Pancreas (tissue), 10 donors: ENCODE results near the gene FADS3. TPM values are rescaled to one million over a fixed set of nuclear protein-coding genes. Genes with fewer than 3 reads are reported as not detected.

Experiments used
- ATAC-seq, 4 donors: fragments of 200-7000 bp; cut with Tn5 transposase; one replicate each; pipeline versions ENCODE4 v1.8.0 to v1.9.1; 2020; ENCODE audit warnings: mild to moderate bottlenecking in 4 of 4, moderate library complexity in 4 of 4
- DNase-seq, 6 donors: peaks; one replicate each; pipeline ENCODE4 v3.0.0-alpha.2; 2020
- FAIRE-seq: peaks from 2 replicates; lab custom pipeline; 2012; peaks lifted over from hg19 to GRCh38; lab: Jason Lieb, UNC
- H3K27ac ChIP-seq, 4 donors: fragments of 200-600 bp; sonication (generic); 1 replicate in 3 of 4; 2 replicates in 1 of 4; pipeline versions ENCODE4 v1.5.0 to v1.8.0; 2020
- H3K27me3 ChIP-seq, 4 donors: fragments of 200-600 bp; one replicate each; pipeline ENCODE4 v1.8.0; 2021
- H3K36me3 ChIP-seq, 3 donors: fragments of 200-600 bp; sonication (generic) in 1 of 3; one replicate each; pipeline versions ENCODE4 v1.5.0 to v1.8.0; 2020 to 2021
- H3K4me1 ChIP-seq, 3 donors: fragments of 200-600 bp; one replicate each; pipeline ENCODE4 v1.8.0; 2021
- H3K4me3 ChIP-seq, 4 donors: fragments of 200-600 bp; sonication (generic) in 2 of 4; one replicate each; pipeline versions ENCODE4 v1.5.0 to v1.8.0; 2020 to 2021
- H3K9me3 ChIP-seq, 4 donors: fragments of 200-600 bp; one replicate each; pipeline ENCODE4 v1.8.0; 2021
- CTCF ChIP-seq, 4 donors: fragments of 200-600 bp; sonication (generic) in 3 of 4; IDR thresholded peaks; one replicate each; pipeline versions ENCODE4 v1.5.0 to v1.8.0; 2021; ENCODE audit warnings: antibody characterized with exemption in 4 of 4
- WGBS, 2 donors: extraction: QIAGEN DNeasy Blood & Tissue Kit; methylation state at CpG; one replicate each; pipeline ENCODE4 v1.1.7; 2013; 5-methylcytosine and 5-hydroxymethylcytosine counted together
- intact Hi-C, 3 donors: fragments of 100-400 bp; cut with DNase I; formaldehyde crosslinking; loops; one replicate each; pipeline versions ENCODE4 v1.11.1 to v1.14.2; 2022
- polyA plus RNA-seq, 2 donors: library from polyadenylated mRNA; stranded (reverse); fragments of 200-250 nt; gene quantifications; one replicate each; pipeline ENCODE4 v1.2.3, GENCODE V29; 2013
- total RNA-seq, 6 donors: library from RNA; stranded (reverse); fragmentation: NEBNext Ultra II Directional in 4 of 6; extraction: Animal tissue kit (Norgen Biotek cat#: 25700) in 4 of 6; gene quantifications; one replicate each; pipeline versions ENCODE4 v1.2.1 to v1.2.4, GENCODE V29; 2021 to 2023
- donor health status: healthy with polysubstance abuse.
- donor health status: DM: no; HTN: no; CAD: no; lungs with moderate emphysema.
- donor health status: DM: no; HTN: no; CAD: no.
- donor health status: control.
- donor health status: control.
- donor health status: Bipolar disorder and iron deficiency.
- donor health status: DM: yes; HTN: yes; CAD: no.
- donor health status: DM: no; HTN: no; CAD: no.
- donor health status: DM: no; HTN: no; CAD: no.
- donor health status: DM: yes; HTN: yes; CAD: no.

The FADS3 gene
- total and polyA plus RNA-seq, 8 donors, result 11.2 to 42.7 (median 19.9) TPM

GRCh38 chr11:61905067-61905696, 13.8 kb upstream of the FADS3 start:
- no peak for ATAC-seq
- H3K27ac ChIP-seq, result peak overlapping the region in 2 of 4 donors; percentile 8 to 40
- H3K27me3 ChIP-seq, result no peaks in the 10 kb centered on the region
- FAIRE-seq, result no peak
- intact Hi-C loops, result loop anchor here in 1 of 3 donors (10.0 kb wide), 1 partner anchor 160 kb away; no protein-coding TSS in a partner anchor
- no peaks in the 10 kb centered on the region for H3K4me1 ChIP-seq
- TF ChIP-seq CTCF (IDR thresholded peaks at IDR 0.05), result no peak
- peak in 2 of 6 donors; percentile 56 to 60 for DNase-seq
- 91 to 94% methylated on average over 13 of the region's 13 CpGs for WGBS, 2 donors
- no peak overlapping the region for H3K4me3 ChIP-seq
- H3K36me3 ChIP-seq, result no peaks in the 10 kb centered on the region
- H3K9me3 ChIP-seq, result no peaks in the 10 kb centered on the region

GRCh38 chr11:61904539-61905048, 13.2 kb upstream of the FADS3 start:
- peak overlapping the region in 3 of 4 donors; percentile 8 to 44 (median 19) for H3K4me3 ChIP-seq
- no peaks in the 10 kb centered on the region for H3K9me3 ChIP-seq
- FAIRE-seq (no peak), DNase-seq (peak; percentile 81 to 92 (median 84)), ATAC-seq (peak; percentile 92 to 98 (median 96))
- intact Hi-C loops, result loop anchor here in 1 of 3 donors (10.0 kb wide), 1 partner anchor 160 kb away; no protein-coding TSS in a partner anchor
- no peaks in the 10 kb centered on the region for H3K27me3 ChIP-seq
- TF ChIP-seq CTCF (IDR thresholded peaks at IDR 0.05), result no peak
- 34 to 45% methylated on average over 19 of the region's 19 CpGs for WGBS, 2 donors
- no peaks in the 10 kb centered on the region for H3K36me3 ChIP-seq
- peak overlapping the region in 2 of 4 donors; percentile 40 to 52 for H3K27ac ChIP-seq
- no peaks in the 10 kb centered on the region for H3K4me1 ChIP-seq

- Histone ChIP-seq H3K27me3 (no peaks in the 10 kb centered on the region), H3K27ac (no peak overlapping the region), H3K4me3 (peak overlapping the region in 2 of 4 donors; percentile 19 to 44), H3K9me3 (no peaks in the 10 kb centered on the region), H3K36me3 (no peaks in the 10 kb centered on the region), H3K4me1 (no peaks in the 10 kb centered on the region)
- TF ChIP-seq CTCF (IDR thresholded peaks at IDR 0.05), result no peak
- intact Hi-C loops, result loop anchor here in 1 of 3 donors (10.0 kb wide), 1 partner anchor 161 kb away; no protein-coding TSS in a partner anchor
- no peak for DNase-seq
- ATAC-seq, result no peak
- 91 to 98% methylated on average over 3 of the region's 3 CpGs for WGBS, 2 donors
- FAIRE-seq, result no peak
These were observed 12.5 kb upstream of the FADS3 start for GRCh38 chr11:61903845-61904244.

- WGBS, 2 donors, result 91 to 95% methylated on average over 11 of the region's 11 CpGs
- peak in 1 of 6 donors; percentile 41 for DNase-seq
- TF ChIP-seq CTCF (IDR thresholded peaks at IDR 0.05), result no peak
- FAIRE-seq, result no peak
- H3K27ac ChIP-seq, result no peak overlapping the region
- no peaks in the 10 kb centered on the region for H3K4me1 ChIP-seq
- no peak overlapping the region for H3K4me3 ChIP-seq
- no peaks in the 10 kb centered on the region for H3K27me3 ChIP-seq
- H3K36me3 ChIP-seq, result no peaks in the 10 kb centered on the region
- H3K9me3 ChIP-seq, result no peaks in the 10 kb centered on the region
- intact Hi-C loops, result loop anchor here in 1 of 3 donors (10.0 kb wide), 1 partner anchor 162 kb away; no protein-coding TSS in a partner anchor
- ATAC-seq, result no peak
These were observed 11.0 kb upstream of the FADS3 start for GRCh38 chr11:61902313-61902712.
